GM12892 (cell line): Measurements from ENCODE around the gene GOSR2.

Experiments
- POLR2A ChIP-seq: IDR thresholded peaks from 2 replicates; pipeline ENCODE4 v1.6.1; 2011; ENCODE audit warnings: low read depth, low read length, control low read depth
- POLR2AphosphoS5 ChIP-seq: IDR thresholded peaks from 2 replicates; pipeline ENCODE4 v1.6.1; 2011; ENCODE audit warnings: low read depth, low read length, control low read depth
- TAF1 ChIP-seq: IDR thresholded peaks from 2 replicates; pipeline ENCODE4 v1.6.1; 2011; ENCODE audit warnings: low read depth, mild to moderate bottlenecking, control low read depth, low read length, borderline replicate concordance

- no peak for TF ChIP-seq POLR2AphosphoS5
- no peak for TF ChIP-seq POLR2A
- no peak for TF ChIP-seq TAF1
Observed at GRCh38 chr17:46885415-46886309, 37.3 kb upstream of the GOSR2 start.
